ENCODE data around the gene UBA1.

Gene UBA1

GRCh38 chrX:47208108-47208507 is 14.5 kb downstream of the UBA1 start:
- peaks cover 3% of the 10 kb centered on the region for H3K4me1 Mint-ChIP-seq
- no peaks in the 10 kb centered on the region for H3K9me3 Mint-ChIP-seq
- H3K4me3 Mint-ChIP-seq, result no peak overlapping the region
- H3K27ac Mint-ChIP-seq, result no peak overlapping the region
- peaks cover 25% of the 10 kb centered on the region for H3K36me3 Mint-ChIP-seq (ENCODE audit: low read depth)
- H3K27me3 Mint-ChIP-seq, result no peaks in the 10 kb centered on the region
- ATAC-seq, result no peak
- DNase-seq, result no peak

GRCh38 chrX:47209508-47210238 is 16.0 kb downstream of the UBA1 start:
- Mint-ChIP-seq H3K4me1 (peaks cover 5% of the 10 kb centered on the region), H3K9me3 (no peaks in the 10 kb centered on the region), H3K27me3 (no peaks in the 10 kb centered on the region), H3K36me3 (ENCODE audit: low read depth) (peaks cover 29% of the 10 kb centered on the region), H3K27ac (no peak overlapping the region), H3K4me3 (no peak overlapping the region)
- DNase-seq (no peak), ATAC-seq (no peak)

- H3K9me3 Mint-ChIP-seq, result no peaks in the 10 kb centered on the region
- H3K27me3 Mint-ChIP-seq, result no peaks in the 10 kb centered on the region
- no peak overlapping the region for H3K4me3 Mint-ChIP-seq
- peaks cover 7% of the 10 kb centered on the region for H3K4me1 Mint-ChIP-seq
- DNase-seq (no peak), ATAC-seq (no peak)
- no peak overlapping the region for H3K27ac Mint-ChIP-seq
- peaks cover 26% of the 10 kb centered on the region for H3K36me3 Mint-ChIP-seq (ENCODE audit: low read depth)
These were observed 17.2 kb downstream of the UBA1 start for GRCh38 chrX:47210661-47211425.

- Mint-ChIP-seq H3K4me1 (peaks cover 24% of the 10 kb centered on the region), H3K4me3 (no peak overlapping the region), H3K36me3 (ENCODE audit: low read depth) (peaks cover 23% of the 10 kb centered on the region), H3K27ac (no peak overlapping the region), H3K9me3 (no peaks in the 10 kb centered on the region), H3K27me3 (no peaks in the 10 kb centered on the region)
- no peak for ATAC-seq
- no peak for DNase-seq
These were observed 19.0 kb downstream of the UBA1 start for GRCh38 chrX:47212381-47213293.

- H3K4me1 Mint-ChIP-seq, result peaks cover 29% of the 10 kb centered on the region
- no peak overlapping the region for H3K4me3 Mint-ChIP-seq
- peaks cover 23% of the 10 kb centered on the region for H3K36me3 Mint-ChIP-seq (ENCODE audit: low read depth)
- H3K27me3 Mint-ChIP-seq, result no peaks in the 10 kb centered on the region
- no peak for ATAC-seq
- no peak for DNase-seq
- H3K9me3 Mint-ChIP-seq, result no peaks in the 10 kb centered on the region
- H3K27ac Mint-ChIP-seq, result no peak overlapping the region
These were observed 20.9 kb downstream of the UBA1 start for GRCh38 chrX:47214435-47215077.

- DNase-seq (no peak), ATAC-seq (no peak)
- H3K27ac Mint-ChIP-seq, result peak overlapping the region; percentile 98
- no peaks in the 10 kb centered on the region for H3K27me3 Mint-ChIP-seq
- peaks cover 29% of the 10 kb centered on the region for H3K36me3 Mint-ChIP-seq (ENCODE audit: low read depth)
- H3K4me1 Mint-ChIP-seq, result peaks cover 37% of the 10 kb centered on the region
- no peak overlapping the region for H3K4me3 Mint-ChIP-seq
- H3K9me3 Mint-ChIP-seq, result no peaks in the 10 kb centered on the region
These were observed 21.8 kb downstream of the UBA1 start for GRCh38 chrX:47215291-47215900.

- H3K4me1 Mint-ChIP-seq, result peaks cover 44% of the 10 kb centered on the region
- H3K36me3 Mint-ChIP-seq (ENCODE audit: low read depth), result peaks cover 30% of the 10 kb centered on the region
- H3K9me3 Mint-ChIP-seq, result no peaks in the 10 kb centered on the region
- no peak for DNase-seq
- no peaks in the 10 kb centered on the region for H3K27me3 Mint-ChIP-seq
- no peak for ATAC-seq
- peak overlapping the region; percentile 98 for H3K27ac Mint-ChIP-seq
- H3K4me3 Mint-ChIP-seq, result peak overlapping the region; percentile 88
These were observed 22.8 kb downstream of the UBA1 start for GRCh38 chrX:47216393-47216925.

- peak overlapping the region; percentile 88 for H3K4me3 Mint-ChIP-seq
- no peaks in the 10 kb centered on the region for H3K9me3 Mint-ChIP-seq
- H3K27ac Mint-ChIP-seq, result peak overlapping the region; percentile 98
- H3K4me1 Mint-ChIP-seq, result peaks cover 44% of the 10 kb centered on the region
- peaks cover 31% of the 10 kb centered on the region for H3K36me3 Mint-ChIP-seq (ENCODE audit: low read depth)
- no peaks in the 10 kb centered on the region for H3K27me3 Mint-ChIP-seq
- ATAC-seq, result peak; percentile 48
- DNase-seq, result peak; percentile 15
These were observed 23.7 kb downstream of the UBA1 start for GRCh38 chrX:47217121-47217851.

GRCh38 chrX:47217852-47218279 is 24.2 kb downstream of the UBA1 start:
- ATAC-seq (peak; percentile 85), DNase-seq (peak; percentile 89)
- H3K4me1 Mint-ChIP-seq, result peaks cover 44% of the 10 kb centered on the region
- peak overlapping the region; percentile 98 for H3K27ac Mint-ChIP-seq
- H3K36me3 Mint-ChIP-seq (ENCODE audit: low read depth), result peaks cover 30% of the 10 kb centered on the region
- H3K4me3 Mint-ChIP-seq, result peak overlapping the region; percentile 88
- H3K27me3 Mint-ChIP-seq, result no peaks in the 10 kb centered on the region
- no peaks in the 10 kb centered on the region for H3K9me3 Mint-ChIP-seq

GRCh38 chrX:47218280-47218919 is 24.8 kb downstream of the UBA1 start, which contains the start of gene CDK16:
Gene CDK16 (plus strand): TSS chrX:47218681. CDS start chrX:47223558, 4,877 bp downstream.
- peak within 1 kb of the TSS; percentile 98 for H3K27ac Mint-ChIP-seq
- peak within 1 kb of the TSS; percentile 88 for H3K4me3 Mint-ChIP-seq
- peaks cover 26% of the 10 kb centered on the region for H3K36me3 Mint-ChIP-seq (ENCODE audit: low read depth)
- DNase-seq, result peak; percentile 66
- no peaks in the 10 kb centered on the region for H3K9me3 Mint-ChIP-seq
- peaks cover 44% of the 10 kb centered on the region for H3K4me1 Mint-ChIP-seq
- peak; percentile 35 for ATAC-seq
- H3K27me3 Mint-ChIP-seq, result no peaks in the 10 kb centered on the region

- H3K4me1 Mint-ChIP-seq, result peaks cover 43% of the 10 kb centered on the region
- H3K36me3 Mint-ChIP-seq (ENCODE audit: low read depth), result peaks cover 24% of the 10 kb centered on the region
- H3K27ac Mint-ChIP-seq, result peak overlapping the region; percentile 84
- no peaks in the 10 kb centered on the region for H3K9me3 Mint-ChIP-seq
- DNase-seq, result peak; percentile 65
- peak overlapping the region; percentile 86 for H3K4me3 Mint-ChIP-seq
- H3K27me3 Mint-ChIP-seq, result no peaks in the 10 kb centered on the region
- ATAC-seq, result no peak
These were observed 25.5 kb downstream of the UBA1 start for GRCh38 chrX:47218920-47219815.

GRCh38 chrX:47221756-47222155 is 28.1 kb downstream of the UBA1 start:
- H3K27me3 Mint-ChIP-seq, result no peaks in the 10 kb centered on the region
- no peaks in the 10 kb centered on the region for H3K9me3 Mint-ChIP-seq
- no peak overlapping the region for H3K27ac Mint-ChIP-seq
- peaks cover 29% of the 10 kb centered on the region for H3K4me1 Mint-ChIP-seq
- peaks cover 27% of the 10 kb centered on the region for H3K36me3 Mint-ChIP-seq (ENCODE audit: low read depth)
- DNase-seq (no peak), ATAC-seq (no peak)
- no peak overlapping the region for H3K4me3 Mint-ChIP-seq

Data from activated naive CD8-positive, alpha-beta T cell treated with anti-CD3 and anti-CD28 coated beads, Interleukin-2, amount 50 U/mL, for 24 hours (primary cell).